ENCODE data around the gene CHKA.

CHKA gene

DNA sequence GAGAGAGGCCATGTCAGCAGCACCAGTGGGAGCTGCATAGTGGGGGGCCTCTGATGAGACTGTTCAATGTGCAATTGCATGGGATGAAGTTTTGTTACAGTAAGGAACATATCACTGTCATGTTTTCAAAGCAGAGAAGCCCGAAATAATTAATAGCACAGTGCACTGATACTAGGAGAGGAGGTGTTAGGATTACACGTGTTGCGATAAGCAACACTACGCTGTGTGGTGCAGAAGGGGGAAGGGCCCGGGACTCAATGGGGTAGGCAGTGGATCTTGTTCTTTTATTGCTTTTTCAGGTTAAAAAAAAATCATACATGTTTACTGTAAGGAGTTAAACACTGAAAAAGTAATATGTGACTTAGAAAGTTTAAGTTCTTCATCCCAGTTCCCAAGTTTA is 53.2 kb downstream of the CHKA start:
- DNase-seq: no peak

DNA sequence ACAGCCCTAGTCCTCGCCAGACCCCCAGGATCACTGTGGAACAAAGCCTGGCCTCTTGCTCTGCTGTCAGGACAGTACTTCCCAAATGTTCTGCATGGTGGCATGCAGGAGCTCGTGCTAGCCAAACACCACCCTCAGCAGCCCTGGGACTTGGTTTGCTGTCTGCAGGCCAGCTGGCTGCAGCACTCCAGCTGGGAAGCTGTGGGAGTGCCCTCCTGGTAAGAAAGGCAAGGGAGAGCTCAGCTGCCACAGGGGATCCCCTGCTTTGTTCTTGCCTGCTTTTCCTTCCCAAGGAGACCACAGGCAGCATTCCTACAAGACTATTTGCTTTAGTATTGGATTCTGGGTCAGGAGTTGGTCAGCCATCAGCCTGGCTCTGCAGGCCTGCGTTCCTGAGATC is 54.4 kb downstream of the CHKA start:
- DNase-seq: no peak

DNA sequence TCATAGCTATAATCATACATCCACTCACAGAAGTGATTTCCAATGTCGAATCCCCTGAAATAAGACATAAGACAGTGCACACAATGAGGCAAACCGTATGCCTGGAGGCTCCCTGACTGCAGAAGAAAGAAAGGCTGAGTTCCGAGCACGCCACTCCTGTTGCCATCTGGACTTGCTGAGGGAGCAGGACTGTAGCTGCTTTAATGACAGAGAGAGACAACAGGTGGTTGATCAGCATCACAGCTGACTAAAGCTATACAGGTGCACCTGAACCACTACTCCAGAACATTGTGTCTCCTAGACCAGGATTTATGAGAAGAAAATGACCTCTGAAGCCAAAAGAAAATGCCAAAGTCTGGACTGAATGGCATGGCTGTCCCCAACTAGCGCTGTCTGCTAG is 55.3 kb downstream of the CHKA start:
- no peak for DNase-seq

DNA sequence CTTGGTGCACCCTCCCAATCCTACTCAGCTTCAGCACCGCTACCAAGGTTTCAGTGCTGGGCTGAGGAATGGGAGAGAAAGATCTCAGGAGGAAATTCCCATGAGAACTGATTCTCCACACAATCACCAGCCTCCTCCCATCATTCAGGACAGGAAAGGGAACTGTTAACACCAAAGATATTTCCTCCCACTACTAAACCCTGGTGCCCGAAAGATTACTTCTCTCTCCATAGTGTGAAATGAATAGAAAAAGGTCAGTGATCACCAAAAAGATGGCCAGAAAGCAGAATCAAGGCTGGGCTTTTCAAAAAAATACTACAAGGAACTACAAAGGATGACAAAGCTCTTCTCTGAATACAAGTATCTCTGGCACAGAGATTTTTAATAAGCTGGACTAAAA is 56.3 kb downstream of the CHKA start:
- no peak for DNase-seq

DNA sequence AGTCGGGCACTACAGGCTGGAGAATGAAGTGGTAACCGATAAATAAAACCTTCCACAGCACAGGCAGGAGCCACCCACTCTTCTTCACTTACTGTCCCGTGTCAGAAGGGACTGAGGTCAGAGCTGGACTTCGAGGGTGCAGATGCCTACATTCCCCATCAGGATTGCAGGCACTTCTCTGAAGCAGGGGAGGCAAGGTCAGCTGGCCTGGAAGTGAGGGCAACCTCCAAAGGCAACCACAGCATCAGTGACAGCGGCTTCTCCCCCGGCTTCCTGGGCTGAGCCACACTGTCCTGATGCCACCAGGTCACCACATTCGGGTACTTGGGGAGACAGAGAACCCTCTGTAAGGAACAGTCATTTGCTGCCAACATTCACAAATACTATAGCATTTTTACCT is 59.7 kb downstream of the CHKA start:
- no peak for DNase-seq

DNA sequence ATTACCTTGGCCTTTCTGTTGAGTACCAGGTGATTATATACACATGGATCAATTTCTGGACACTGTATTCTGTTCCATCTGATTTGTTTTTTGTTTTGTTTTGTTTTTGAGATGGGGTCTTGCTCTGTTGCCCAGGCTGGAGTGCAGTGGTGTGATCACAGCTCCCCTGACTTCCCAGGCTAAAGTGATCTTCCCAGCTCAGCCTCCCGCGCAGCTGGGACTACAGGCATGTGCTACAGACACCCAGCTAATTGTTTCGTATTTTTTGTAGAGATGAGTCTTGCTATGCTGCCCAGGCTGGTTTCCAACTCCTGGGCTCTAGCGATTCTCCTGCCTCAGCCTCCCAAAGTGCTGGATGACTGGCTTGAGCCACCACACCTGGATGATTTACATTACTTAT is 63.4 kb downstream of the CHKA start:
- no peak for DNase-seq

DNA sequence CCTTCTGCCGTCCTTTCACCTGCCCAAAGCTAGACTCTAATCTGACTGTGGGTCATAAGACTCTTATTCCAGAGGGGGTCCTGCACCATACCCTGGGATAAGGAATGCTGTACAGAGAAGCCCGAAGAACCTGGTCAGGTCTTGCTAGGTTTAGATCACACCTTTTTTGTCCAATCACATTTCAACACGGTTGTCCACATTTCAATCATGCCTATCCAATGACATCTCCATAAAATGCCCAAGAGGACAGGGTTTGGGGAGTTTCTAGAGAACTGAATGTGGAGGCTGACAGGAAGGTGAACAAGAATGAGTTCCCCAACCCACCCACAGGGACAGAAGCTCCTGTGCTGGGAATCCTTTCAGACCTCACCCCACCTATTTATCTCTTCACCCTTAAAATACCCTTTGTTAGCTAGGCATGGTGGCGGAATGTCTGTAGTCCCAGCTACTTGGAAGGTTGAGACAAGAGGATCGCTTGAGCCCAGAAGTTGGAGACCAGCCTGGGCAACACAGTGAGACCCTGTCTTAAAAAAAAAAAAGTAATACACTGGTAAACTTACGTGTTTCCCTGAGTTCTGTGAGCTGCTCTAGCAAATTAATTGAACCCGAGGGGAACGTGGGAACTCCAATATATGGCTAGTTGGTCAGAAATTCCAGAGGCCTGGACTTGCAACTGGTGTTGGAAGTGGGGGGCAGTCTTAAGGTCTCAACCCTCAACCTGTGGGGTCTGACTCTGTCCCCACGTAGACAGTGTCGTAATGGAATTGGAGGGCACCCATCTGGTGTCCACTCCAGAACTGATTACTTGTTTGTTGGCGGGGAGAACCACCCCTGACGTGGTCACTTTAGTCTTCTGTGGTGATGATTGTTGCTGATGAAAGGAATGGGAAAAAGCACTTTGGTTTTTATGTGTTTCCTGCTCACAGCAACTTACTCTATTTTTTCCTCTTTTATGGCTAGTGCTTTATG is 64.6 kb downstream of the CHKA start:
- no peak for DNase-seq

DNA sequence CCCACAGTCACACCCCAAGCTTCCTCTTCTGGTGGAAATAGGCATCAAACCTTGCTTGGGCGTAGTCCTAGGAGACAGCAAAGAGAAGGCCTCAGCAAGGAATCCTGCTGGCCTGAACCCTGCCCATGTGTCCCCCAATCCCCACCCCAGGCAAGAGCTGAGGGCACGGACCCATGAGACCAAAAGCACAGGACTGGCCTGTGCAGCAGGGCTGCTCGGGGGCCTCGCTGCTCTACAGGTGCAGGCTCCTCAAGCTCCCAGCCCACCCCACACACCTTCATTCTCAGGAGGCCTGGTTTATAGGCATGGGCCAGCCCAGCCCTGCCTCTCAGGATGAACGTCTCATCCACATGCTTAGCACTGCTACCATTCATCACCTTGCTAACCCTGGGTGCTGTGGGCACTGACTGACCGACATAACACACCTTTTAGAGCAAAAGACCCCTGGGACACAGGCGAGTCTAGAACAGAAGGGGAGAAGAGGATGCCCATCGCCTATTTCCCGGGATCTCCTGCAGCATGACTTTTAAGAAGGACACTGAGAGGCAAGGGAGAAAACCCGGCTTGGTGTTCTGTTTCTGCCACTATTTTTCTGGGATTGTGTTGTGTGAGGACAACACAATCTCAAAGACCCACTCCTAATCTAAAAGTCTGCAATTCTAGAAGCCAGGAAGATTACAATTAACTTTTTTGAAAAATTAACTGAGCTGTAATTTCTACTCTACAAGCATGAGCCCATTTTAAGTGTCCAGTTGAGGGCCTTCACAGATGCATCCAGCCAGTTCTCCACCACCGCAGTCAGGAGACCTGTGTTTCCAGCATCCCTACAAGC is 67.0 kb downstream of the CHKA start:
- no peak for DNase-seq

DNA sequence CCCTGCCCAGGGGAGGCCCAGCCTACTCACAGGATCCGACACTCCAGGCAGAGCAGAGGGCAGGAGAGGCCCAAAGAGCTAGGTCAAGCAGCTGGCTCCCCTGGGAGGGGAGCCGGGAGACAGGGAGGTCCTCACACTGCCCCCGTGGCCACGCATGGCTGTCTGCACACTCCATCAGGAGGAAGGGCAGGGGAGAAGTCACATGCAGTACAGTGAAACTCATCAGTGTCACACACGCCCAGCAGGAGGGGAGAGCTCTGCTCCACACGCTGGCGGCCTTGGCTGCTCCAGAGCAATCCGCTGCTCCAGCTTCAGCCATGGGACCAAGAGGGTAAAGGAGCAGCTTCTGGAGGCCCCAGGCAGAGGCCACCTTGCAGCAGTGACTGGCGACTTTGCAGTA is 68.1 kb downstream of the CHKA start:
- no peak for DNase-seq

DNA sequence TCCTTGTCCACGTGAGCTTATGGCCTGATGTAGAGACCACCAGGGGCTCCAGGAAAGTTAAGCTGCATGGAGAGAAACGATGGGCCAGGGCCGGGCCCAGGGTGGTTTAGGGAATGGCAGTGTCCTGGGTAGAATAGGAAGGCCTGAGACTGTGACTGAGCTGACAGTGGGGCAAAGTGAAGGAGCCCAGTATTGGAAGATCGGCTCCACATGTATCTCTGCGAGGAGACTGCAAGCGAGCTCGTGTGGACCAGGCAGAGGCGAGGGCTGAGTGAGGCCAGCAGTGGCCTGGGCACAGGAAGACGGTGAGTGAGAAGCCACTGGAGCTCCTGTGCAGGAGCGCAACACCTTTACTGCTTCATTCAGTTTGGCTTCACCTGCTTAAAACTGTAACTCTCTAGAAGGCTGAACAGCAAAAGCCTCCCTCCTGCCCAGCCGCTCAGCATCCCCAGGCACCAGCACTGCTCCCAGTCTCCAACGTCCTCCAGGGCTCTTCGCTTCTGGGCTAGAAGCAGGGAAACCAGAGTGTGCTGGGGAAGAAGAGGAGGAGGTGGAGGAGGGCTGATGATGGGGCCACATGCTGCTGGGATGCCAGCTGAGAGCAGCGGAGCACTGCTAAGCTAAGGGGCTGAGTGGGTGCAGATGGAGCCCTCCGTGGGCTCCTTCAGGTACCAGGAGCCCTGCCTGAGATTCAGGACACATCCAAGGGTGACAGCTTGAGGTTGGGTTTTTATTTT is 68.9 kb downstream of the CHKA start:
- no peak for DNase-seq

DNA sequence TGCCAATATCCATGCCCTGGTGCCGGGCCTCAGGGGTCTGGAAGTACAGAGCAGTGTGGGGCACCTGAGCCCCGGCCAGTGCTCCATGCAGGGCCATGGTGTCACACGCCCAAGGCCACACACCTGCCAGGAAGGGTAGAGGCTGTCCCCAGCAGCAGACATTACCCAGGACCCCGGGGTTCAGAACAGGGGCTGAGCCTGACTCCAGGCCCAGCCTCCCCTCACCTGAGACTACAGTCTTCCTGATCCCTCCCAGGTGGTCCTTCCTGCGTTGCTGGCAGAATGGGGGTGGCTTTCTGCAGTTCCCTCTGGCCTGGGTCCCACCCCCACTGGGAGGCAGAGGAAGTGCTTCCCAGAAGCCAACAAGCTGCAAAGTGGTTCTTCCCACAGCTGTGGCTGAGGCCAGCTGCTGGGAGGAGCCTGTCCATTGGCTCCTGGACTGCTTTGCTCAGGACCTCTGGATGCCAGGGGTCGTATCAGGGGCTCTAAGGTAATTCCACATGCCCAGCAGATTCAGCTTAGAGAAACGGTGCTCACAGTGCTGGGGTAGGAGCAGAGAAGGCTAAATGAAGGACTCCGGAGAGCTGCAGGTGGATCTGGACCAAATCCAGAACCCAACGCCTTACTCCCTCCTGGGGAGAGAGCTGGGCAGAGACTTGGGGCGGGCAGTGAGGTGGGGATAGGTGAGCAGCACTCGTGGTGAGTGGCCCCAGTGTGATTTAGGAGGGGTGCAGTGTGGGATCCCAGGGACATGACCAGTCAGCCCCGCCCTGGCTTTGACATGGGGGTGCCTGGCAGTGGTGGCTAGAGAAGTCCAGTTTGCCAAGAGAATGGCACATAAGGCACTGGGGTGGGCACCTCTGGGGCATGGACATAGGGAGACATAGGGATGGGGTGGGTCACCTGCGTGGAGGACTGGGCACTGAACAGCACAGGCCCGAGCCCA is 69.7 kb downstream of the CHKA start:
- no peak for DNase-seq

DNA sequence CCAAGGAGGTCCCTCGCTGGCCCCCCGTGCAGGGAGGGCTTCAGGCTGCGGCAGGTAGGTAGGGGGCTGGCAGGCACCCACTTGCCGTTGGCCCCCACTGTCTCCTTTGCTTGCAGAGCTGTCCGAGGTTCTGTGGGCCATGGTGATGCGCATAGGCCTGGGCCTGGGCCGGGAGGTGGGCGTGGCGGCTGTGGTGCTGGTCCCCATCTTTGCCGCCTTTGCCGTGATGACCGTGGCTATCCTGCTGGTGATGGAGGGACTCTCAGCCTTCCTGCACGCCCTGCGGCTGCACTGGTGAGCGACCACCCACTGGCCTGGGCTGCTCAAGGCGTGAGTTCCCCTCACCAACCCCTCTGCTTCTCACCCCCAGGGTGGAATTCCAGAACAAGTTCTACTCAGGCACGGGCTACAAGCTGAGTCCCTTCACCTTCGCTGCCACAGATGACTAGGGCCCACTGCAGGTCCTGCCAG is 70.8 kb downstream of the CHKA start:
- no peak for DNase-seq

DNA sequence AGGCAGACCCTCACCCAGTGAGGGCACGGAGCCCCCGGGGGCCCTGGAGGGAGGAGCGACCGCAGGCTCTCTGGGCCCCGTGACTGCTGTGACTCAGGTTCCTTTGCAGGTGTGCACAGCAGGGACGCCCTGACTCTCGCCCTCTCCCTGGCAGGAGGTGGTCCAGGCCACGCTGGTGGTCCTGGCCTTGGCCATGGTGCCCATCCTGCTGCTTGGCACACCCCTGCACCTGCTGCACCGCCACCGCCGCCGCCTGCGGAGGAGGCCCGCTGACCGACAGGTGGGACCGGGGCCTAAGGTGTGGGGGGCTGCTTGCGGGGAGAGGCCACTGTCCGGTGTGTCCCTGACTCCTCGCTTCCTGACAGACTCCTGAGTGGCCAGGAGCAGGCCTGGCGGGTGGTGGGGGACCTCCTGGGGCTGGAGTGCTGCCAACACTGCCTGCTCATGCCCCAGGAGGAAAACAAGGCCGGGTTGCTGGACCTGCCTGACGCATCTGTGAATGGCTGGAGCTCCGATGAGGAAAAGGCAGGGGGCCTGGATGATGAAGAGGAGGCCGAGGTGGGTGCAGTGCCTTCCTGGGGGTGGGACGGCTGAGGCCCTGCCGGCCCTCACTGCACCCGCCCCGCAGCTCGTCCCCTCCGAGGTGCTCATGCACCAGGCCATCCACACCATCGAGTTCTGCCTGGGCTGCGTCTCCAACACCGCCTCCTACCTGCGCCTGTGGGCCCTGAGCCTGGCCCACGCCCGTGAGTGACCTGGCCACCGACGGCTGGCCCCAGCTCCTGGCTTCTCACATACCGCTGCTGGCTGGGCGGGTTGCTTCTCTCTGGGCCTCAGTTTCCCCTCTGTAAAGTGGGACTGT is 71.4 kb downstream of the CHKA start:
- DNase-seq: peak; percentile 53

DNA sequence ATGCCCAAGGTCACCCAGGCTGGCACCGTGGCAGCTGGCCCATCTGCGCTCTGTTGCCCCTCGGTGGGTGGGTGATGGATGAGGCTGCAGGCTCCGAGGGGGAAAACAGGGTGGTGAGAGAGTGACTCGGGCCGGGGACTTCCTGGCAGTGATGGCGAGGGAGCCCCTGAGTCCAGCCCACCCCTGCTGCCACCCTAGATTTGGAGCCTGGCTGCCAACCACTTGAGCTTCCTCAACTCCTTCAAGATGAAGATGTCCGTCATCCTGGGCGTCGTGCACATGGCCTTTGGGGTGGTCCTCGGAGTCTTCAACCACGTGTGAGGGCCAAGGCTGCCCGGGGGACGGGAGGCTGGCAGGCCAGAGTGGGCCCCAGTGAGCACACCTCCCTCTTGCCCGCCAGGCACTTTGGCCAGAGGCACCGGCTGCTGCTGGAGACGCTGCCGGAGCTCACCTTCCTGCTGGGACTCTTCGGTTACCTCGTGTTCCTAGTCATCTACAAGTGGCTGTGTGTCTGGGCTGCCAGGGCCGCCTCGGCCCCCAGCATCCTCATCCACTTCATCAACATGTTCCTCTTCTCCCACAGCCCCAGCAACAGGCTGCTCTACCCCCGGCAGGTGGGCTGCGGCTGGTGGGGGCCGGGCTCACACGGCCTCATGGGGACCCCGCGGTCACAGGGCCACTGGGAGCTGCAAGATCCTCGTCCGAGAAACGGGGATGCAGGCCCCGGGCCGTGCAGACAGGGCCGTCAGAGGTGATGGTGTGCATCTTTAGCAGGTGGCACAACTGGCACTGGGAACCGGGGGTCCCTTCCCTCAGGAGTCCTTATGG is 72.3 kb downstream of the CHKA start:
- DNase-seq: no peak

DNA sequence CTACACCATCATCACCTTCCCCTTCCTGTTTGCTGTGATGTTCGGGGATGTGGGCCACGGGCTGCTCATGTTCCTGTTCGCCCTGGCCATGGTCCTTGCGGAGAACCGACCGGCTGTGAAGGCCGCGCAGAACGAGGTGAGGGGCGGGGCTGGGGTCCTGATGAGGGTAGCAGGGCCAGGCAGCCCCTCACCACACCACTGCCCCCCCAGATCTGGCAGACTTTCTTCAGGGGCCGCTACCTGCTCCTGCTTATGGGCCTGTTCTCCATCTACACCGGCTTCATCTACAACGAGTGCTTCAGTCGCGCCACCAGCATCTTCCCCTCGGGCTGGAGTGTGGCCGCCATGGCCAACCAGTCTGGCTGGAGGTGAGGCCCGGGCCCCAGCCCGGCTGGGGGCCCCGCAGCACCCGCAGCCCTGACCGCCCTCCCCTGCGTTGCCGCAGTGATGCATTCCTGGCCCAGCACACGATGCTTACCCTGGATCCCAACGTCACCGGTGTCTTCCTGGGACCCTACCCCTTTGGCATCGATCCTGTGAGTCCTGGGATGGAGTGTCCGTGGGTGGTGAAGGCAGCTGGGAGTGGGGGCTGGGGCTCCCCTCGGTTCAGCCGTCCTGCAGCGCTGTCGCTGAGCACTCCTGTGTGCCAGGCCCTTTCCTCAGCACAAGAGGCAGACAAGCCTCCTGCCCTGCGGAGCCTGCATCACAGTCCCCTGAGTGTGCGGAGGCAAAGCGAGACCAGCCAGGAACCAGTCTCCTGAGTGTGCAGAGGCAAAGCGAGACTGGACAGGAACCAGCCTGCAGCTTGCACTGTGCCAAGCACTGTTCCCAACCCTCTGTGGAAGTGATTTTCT is 73.5 kb downstream of the CHKA start:
- DNase-seq: no peak

DNA sequence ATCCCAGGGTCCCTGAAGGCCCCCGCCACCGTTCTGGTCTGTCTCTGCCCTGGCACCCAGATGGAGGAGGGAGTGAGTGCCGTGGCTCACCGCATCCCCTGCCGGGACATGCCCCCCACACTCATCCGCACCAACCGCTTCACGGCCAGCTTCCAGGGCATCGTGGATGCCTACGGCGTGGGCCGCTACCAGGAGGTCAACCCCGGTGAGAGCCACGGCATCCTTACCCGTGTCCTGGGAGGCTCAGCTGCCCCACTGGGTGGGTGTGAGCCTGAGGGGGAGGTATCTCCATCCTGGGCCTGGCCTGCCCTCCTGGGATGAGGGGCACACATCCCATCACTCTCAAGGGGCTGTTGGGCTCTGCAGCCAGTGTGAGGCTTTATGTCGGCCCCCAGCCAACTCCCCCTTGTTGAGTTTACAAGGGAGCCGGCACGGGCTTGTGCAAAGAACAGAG is 76.3 kb downstream of the CHKA start:
- no peak for DNase-seq

DNA sequence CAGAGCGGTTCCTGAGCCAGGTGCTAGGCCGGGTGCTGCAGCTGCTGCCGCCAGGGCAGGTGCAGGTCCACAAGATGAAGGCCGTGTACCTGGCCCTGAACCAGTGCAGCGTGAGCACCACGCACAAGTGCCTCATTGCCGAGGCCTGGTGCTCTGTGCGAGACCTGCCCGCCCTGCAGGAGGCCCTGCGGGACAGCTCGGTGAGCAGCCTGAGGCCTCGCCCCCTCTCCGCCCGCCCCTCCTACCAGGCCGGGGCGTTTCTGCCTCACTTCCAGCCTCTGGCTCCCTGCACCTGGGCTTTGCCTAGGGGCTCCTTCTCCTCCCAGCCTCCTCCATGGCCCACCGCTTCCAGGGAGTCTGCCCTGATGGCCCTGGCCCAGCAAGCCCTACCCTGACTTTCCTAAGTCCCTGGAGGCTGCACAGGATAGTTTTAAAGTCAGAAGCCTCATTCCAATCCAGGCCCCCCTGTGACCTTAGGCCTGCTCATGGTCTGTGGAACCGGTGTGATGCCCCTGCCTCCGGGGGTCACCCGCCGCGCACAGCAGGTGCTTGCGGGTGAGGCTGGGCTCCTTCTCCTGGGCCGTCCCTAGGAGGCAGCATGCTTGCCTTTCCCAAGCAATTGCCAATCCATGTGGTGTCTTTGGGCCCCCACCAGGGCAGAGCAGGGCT is 76.9 kb downstream of the CHKA start:
- DNase-seq: no peak
